ENCODE results near the gene HOXA9.

- TF ChIP-seq, protein P1, sequence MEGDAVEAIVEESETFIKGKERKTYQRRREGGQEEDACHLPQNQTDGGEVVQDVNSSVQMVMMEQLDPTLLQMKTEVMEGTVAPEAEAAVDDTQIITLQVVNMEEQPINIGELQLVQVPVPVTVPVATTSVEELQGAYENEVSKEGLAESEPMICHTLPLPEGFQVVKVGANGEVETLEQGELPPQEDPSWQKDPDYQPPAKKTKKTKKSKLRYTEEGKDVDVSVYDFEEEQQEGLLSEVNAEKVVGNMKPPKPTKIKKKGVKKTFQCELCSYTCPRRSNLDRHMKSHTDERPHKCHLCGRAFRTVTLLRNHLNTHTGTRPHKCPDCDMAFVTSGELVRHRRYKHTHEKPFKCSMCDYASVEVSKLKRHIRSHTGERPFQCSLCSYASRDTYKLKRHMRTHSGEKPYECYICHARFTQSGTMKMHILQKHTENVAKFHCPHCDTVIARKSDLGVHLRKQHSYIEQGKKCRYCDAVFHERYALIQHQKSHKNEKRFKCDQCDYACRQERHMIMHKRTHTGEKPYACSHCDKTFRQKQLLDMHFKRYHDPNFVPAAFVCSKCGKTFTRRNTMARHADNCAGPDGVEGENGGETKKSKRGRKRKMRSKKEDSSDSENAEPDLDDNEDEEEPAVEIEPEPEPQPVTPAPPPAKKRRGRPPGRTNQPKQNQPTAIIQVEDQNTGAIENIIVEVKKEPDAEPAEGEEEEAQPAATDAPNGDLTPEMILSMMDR (IDR thresholded peaks at IDR 0.05) = no peak
- TF ChIP-seq POLR2A (IDR thresholded peaks at IDR 0.05) (no peak), EP300 (IDR thresholded peaks at IDR 0.05) (no peak)
These were observed at the start of gene HOXA9 for GRCh38 chr7:27165089-27165995.

All from ovary (tissue), 3 donors.